ENCODE measurements around the gene DNAAF1. TPM values are rescaled to one million over a fixed set of nuclear protein-coding genes. Genes with fewer than 3 reads are reported as not detected.

The DNAAF1 gene
- total RNA-seq, 2 experiments from 2014 or later: not detected

DNA sequence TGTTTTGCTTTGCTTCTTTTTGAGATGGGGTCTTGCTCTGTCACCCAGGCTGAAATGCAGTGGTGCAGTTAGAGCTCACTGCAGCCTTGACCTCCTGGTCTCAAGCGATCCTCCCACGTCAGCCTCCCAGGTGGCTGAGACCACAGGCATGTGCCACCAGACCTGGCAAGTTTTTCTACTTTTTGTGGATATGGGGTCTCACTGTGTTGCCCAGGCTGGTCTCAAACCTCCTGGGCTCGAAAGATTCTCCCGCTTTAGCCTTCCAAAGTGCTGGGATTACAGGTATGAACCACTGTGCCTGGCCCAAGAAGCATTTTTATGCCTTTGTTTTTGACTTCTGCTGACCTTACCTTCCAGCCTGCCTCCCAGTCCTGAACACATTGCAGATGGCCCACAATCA lies 10.1 kb downstream of the DNAAF1 start:
- ATAC-seq (ENCODE audit: low read depth) (no peak), DNase-seq (no peak)
- Mint-ChIP-seq H3K27ac (no peak overlapping the region), H3K9me3 (no peaks in the 10 kb centered on the region), H3K36me3 (no peaks in the 10 kb centered on the region), H3K27me3 (peaks cover 32% of the 10 kb centered on the region), H3K4me1 (peaks cover 1% of the 10 kb centered on the region), H3K4me3 (no peak overlapping the region)
- POLR2A ChIA-PET: no interaction called here

DNA sequence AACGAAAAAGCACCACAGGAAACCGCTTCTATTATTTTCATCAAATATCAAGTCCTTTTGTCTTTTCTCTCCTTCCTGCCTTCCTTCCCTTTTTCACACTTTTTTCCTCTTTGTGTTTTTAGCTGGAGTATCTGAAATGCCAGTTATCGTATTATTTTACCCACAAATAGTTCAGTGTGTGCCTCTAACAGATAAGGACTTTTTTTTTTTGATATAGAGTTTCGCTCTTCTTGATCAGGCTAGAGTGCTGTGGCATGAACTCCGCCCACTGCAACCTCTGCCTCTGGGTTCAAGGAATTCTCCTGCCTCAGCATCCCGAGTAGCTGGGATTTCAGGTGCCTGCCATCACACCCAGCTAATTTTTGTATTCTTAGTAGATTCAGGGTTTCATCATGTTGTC lies 10.7 kb downstream of the DNAAF1 start:
- DNase-seq: no peak
- Mint-ChIP-seq H3K9me3 (no peaks in the 10 kb centered on the region), H3K4me3 (no peak overlapping the region), H3K27ac (no peak overlapping the region), H3K27me3 (peaks cover 36% of the 10 kb centered on the region), H3K36me3 (no peaks in the 10 kb centered on the region), H3K4me1 (peaks cover 1% of the 10 kb centered on the region)
- POLR2A ChIA-PET: no interaction called here
- ATAC-seq (ENCODE audit: low read depth): no peak

DNA sequence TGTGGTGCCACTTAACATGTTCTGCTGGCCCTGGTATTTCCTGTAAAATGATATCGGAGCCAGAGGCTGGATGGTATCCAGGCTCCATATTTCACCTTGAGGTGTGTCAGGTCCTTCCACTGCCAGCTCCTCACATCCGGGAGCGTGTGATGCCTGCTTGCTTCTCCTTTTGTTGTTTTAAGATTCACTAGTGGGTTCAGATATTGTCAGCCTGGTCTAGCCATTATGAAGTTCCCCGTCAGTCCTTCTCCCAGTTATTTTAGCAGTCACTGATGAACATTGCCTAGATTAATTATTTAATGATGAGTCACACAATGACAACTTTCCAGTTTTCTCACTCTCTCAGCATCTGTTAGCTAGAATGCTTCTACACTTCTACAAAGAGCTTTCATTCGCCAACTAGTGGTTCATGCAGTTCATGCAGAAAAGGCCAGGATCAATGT lies 11.3 kb downstream of the DNAAF1 start:
- Mint-ChIP-seq H3K4me3 (no peak overlapping the region), H3K4me1 (peaks cover 1% of the 10 kb centered on the region), H3K27me3 (peaks cover 37% of the 10 kb centered on the region), H3K27ac (no peak overlapping the region), H3K9me3 (no peaks in the 10 kb centered on the region), H3K36me3 (no peaks in the 10 kb centered on the region)
- ATAC-seq (ENCODE audit: low read depth) (no peak), DNase-seq (no peak)
- POLR2A ChIA-PET: no interaction called here

DNA sequence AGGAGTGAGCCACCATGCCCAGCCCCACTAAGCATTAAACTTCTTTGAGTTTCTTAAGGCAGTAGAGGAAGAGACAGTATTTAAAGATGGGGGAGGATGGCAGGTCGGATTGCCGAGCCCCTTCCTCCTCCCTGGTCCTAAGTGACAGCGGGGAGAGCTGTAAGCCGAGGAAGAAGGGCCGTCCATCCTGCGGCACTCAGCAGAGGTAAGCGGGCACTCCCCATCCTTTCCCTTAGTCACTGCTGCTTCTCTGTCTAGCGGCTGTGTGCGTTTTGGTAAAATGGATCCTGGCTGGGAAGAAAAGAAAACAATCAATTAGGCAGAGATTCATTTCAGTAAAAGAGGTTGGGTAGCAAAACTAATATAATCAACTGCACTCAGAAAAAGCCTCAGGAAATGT lies 13.9 kb downstream of the DNAAF1 start:
- Mint-ChIP-seq H3K4me3 (no peak overlapping the region), H3K36me3 (no peaks in the 10 kb centered on the region), H3K27me3 (peaks cover 52% of the 10 kb centered on the region), H3K27ac (no peak overlapping the region), H3K4me1 (peaks cover 1% of the 10 kb centered on the region), H3K9me3 (no peaks in the 10 kb centered on the region)
- DNase-seq: no peak
- no peak for ATAC-seq (ENCODE audit: low read depth)
- POLR2A ChIA-PET: no interaction called here

DNA sequence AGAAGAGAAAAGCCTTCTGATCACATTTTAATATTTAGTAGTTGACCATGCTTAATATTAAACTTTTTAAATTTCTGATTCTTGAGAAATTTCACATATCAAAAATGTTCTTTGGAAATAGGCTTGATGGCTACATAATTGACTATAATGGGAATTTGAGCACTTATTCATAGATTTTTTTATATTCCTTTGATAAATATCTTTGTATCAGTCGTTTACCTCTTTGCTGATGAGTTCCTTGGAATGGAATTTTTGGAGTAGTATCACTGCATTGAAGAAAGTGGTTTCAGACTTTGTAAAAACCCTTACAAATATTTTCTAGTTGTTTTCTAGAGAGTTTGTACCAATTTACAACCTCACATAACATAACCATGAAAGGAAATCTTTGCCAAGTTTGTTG lies 14.7 kb downstream of the DNAAF1 start:
- peaks cover 55% of the 10 kb centered on the region for H3K27me3 Mint-ChIP-seq
- DNase-seq: no peak
- H3K4me3 Mint-ChIP-seq: no peak overlapping the region
- H3K36me3 Mint-ChIP-seq: no peaks in the 10 kb centered on the region
- peaks cover 1% of the 10 kb centered on the region for H3K4me1 Mint-ChIP-seq
- ATAC-seq (ENCODE audit: low read depth): no peak
- POLR2A ChIA-PET: no interaction called here
- H3K9me3 Mint-ChIP-seq: no peaks in the 10 kb centered on the region
- H3K27ac Mint-ChIP-seq: no peak overlapping the region

DNA sequence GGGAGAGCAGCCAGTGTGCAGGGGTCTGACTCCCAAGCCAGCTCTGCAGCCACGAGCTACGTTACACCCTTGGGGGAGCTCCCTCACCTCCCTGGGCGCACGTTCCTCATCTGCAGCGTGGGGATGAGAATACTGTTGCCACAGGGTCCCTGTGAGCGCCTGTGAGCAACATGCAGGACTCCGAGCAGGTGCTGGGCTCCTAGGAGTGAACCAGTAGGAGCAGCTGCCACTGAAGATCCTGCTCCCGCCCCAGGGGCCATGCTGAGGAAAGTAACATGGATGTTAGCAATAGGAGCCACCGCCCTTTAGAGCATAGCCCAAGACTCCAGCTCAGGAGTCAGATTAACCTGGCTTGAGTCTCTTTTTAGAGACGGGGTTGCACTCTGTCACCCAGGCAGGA lies 15.9 kb downstream of the DNAAF1 start:
- DNase-seq (no peak), ATAC-seq (ENCODE audit: low read depth) (no peak)
- H3K4me3 Mint-ChIP-seq: no peak overlapping the region
- H3K27ac Mint-ChIP-seq: no peak overlapping the region
- POLR2A ChIA-PET: interaction anchor here (0.6 kb wide), 1 partner anchor 1484 kb away, joined by 4 read pairs; no protein-coding TSS in a partner anchor
- no peaks in the 10 kb centered on the region for H3K9me3 Mint-ChIP-seq
- peaks cover 1% of the 10 kb centered on the region for H3K4me1 Mint-ChIP-seq
- peaks cover 52% of the 10 kb centered on the region for H3K27me3 Mint-ChIP-seq
- H3K36me3 Mint-ChIP-seq: no peaks in the 10 kb centered on the region

DNA sequence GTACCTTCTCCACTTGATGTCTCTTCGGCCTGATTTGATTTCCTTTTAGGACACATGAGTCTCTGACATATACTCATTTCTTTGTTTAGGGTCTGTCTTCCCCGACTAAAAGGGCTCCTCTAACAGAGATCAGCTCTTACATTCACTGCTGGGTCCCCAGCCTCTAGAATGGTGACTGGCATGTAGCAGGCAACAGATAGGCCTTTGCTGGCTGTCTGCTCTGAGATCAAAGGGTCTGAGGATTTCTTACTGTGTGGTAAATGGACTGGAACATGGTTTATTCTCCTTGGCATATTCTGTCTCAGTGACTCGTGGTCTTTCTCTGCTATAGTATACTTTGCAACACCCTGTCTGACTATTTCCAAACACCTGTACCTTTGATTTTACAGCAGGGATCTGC lies 16.7 kb downstream of the DNAAF1 start:
- POLR2A ChIA-PET: interaction anchor here (0.6 kb wide), 1 partner anchor 1485 kb away, joined by 4 read pairs; no protein-coding TSS in a partner anchor
- Mint-ChIP-seq H3K9me3 (no peaks in the 10 kb centered on the region), H3K27me3 (peaks cover 54% of the 10 kb centered on the region), H3K36me3 (no peaks in the 10 kb centered on the region), H3K27ac (no peak overlapping the region), H3K4me3 (no peak overlapping the region), H3K4me1 (peaks cover 1% of the 10 kb centered on the region)
- ATAC-seq (ENCODE audit: low read depth): no peak
- DNase-seq: no peak

DNA sequence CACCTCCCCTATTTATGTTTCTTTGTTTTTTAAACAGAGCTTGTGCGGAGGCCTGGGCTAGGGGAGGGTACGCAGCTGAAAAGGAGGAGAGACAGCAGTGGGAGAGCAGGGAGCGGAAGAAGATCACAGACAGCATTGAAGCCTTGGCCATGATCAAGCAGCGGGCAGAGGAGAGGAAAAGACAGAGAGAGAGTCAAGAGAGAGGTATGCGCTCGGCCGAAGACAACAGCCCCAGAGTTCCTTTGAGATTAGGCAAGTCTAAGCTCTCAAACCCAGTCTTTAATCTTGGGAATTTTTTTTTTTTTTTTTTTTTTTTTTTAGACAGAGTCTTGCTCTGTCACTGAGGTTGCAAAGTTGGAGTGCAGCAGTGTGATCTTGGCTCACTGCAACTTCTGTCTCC lies 20.6 kb downstream of the DNAAF1 start:
- no peak overlapping the region for H3K27ac Mint-ChIP-seq
- H3K27me3 Mint-ChIP-seq: peaks cover 37% of the 10 kb centered on the region
- DNase-seq: no peak
- no peaks in the 10 kb centered on the region for H3K9me3 Mint-ChIP-seq
- POLR2A ChIA-PET: no interaction called here
- no peaks in the 10 kb centered on the region for H3K36me3 Mint-ChIP-seq
- no peak overlapping the region for H3K4me3 Mint-ChIP-seq
- ATAC-seq (ENCODE audit: low read depth): no peak
- H3K4me1 Mint-ChIP-seq: no peaks in the 10 kb centered on the region

DNA sequence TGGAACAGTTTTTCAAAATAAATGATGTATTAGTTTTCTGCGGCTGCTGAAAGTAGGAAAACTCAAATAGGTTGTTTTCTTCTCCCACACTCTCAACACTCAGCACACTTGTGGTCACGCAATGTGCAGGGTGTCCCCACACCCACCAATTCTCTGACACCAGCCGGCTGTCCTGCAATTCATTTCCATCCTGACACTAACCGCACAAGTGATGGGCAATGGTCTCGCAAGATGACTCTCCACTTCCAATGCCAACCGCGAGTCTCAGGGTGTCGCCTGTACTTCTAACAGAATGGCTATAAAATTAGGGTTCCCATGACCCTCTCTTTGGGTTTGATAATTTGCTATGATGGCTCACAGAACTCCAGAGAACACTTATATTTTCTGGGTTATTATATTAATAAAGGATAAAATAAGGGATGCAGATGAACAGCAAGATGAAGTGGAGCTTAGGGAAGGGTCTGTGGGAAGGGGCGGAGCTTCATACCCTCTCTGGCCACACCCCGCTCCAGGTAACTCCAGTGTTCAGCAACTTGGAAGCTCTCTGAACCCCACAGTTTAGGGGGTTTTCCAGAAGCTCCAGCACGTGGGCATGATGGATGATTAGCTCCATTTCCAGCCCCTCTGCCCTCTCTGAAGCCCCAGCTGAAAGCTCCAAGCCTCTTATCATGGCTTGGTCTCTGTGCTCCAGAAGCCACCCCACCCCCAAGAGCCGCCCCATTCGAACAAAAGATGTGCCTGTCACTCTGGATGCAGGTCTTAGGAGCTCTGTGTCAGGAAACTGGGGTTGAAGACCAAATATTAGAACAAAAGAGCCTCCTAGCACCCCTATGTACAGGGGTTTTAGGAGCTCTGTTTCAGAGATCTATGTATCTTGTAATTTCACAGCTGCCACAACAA lies 21.9 kb downstream of the DNAAF1 start:
- peaks cover 30% of the 10 kb centered on the region for H3K27me3 Mint-ChIP-seq
- no peak overlapping the region for H3K27ac Mint-ChIP-seq
- no peaks in the 10 kb centered on the region for H3K9me3 Mint-ChIP-seq
- H3K36me3 Mint-ChIP-seq: no peaks in the 10 kb centered on the region
- H3K4me3 Mint-ChIP-seq: no peak overlapping the region
- POLR2A ChIA-PET: no interaction called here
- H3K4me1 Mint-ChIP-seq: no peaks in the 10 kb centered on the region
- DNase-seq: no peak
- ATAC-seq (ENCODE audit: low read depth): no peak

DNA sequence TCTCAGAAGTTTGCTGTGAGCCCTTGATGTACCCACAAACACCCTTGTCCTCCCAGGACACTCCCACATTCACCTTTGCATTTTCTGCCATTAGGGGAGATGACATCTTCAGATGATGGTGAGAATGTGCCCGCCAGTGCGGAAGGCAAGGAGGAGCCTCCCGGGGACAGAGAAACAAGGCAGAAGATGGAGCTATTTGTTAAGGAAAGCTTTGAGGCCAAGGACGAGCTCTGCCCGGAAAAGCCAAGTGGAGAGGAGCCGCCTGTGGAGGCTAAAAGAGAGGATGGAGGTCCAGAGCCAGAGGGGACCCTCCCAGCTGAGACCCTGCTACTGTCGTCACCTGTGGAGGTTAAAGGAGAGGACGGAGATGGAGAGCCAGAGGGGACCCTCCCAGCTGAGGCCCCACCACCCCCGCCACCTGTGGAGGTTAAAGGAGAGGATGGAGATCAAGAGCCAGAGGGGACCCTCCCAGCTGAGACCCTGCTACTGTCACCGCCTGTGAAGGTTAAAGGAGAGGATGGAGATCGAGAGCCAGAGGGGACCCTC lies 24.7 kb downstream of the DNAAF1 start:
- no peak overlapping the region for H3K27ac Mint-ChIP-seq
- H3K4me1 Mint-ChIP-seq: no peaks in the 10 kb centered on the region
- H3K9me3 Mint-ChIP-seq: no peaks in the 10 kb centered on the region
- no peak for ATAC-seq (ENCODE audit: low read depth)
- POLR2A ChIA-PET: no interaction called here
- H3K4me3 Mint-ChIP-seq: no peak overlapping the region
- no peaks in the 10 kb centered on the region for H3K36me3 Mint-ChIP-seq
- H3K27me3 Mint-ChIP-seq: peaks cover 20% of the 10 kb centered on the region
- no peak for DNase-seq

DNA sequence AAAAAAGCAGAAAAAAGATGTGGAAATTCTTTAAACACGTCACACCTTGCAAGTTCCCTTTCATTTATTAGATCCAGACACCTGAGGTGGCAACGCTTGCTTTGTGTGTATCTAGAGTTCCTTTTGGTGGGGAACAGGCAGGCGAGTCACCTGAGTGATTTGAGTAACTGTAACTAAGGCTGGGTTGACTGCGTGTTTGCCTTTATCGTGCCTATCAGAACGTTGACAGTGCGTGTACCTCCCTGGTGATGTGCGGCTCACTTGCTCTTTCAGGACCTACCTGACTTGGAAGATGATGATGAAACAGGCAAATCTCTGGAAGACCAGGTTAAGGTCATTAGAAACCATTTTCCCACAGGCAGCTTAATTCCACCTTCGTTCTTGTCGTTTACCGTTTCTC lies 29.3 kb downstream of the DNAAF1 start:
- H3K4me3 Mint-ChIP-seq: no peak overlapping the region
- H3K9me3 Mint-ChIP-seq: no peaks in the 10 kb centered on the region
- H3K27ac Mint-ChIP-seq: no peak overlapping the region
- DNase-seq (no peak), ATAC-seq (ENCODE audit: low read depth) (no peak)
- POLR2A ChIA-PET: no interaction called here
- H3K36me3 Mint-ChIP-seq: peaks cover 3% of the 10 kb centered on the region
- H3K4me1 Mint-ChIP-seq: no peaks in the 10 kb centered on the region
- H3K27me3 Mint-ChIP-seq: peaks cover 6% of the 10 kb centered on the region

DNA sequence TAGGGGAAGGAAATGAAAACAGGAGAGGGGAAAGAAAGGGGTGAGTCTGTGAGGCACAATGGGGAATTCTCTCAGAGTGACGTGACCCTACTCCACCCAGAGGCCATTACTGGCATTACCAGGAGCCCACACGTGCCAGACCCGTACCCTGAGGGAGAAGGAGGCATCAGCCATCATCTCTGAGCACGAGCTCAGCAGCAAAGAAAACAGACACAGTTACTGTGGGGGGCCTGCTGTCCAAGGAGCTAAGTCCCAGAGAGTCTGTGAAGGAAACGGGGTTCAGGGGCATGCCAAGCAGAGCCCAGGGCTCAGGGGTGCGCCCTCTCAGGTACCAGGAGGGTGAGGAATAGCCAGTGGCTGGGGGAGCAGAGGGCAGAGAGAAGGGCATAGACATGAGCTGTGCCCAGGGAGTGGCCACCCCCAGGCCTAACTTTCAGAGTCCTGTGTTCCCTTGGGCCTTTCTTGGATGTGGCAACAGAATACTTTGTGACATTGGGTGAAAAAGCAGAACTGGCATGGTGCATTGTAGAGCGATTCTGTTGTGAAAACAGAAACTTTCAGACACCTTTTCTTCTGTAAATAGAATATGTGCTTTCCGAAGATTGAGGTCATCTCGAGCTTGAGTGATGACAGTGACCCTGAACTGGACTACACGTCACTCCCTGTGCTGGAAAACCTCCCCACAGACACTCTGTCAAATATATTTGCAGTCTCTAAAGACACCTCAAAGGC lies 30.4 kb downstream of the DNAAF1 start:
- Mint-ChIP-seq H3K27me3 (peaks cover 2% of the 10 kb centered on the region), H3K4me1 (no peaks in the 10 kb centered on the region), H3K9me3 (no peaks in the 10 kb centered on the region), H3K27ac (no peak overlapping the region), H3K36me3 (peaks cover 3% of the 10 kb centered on the region), H3K4me3 (no peak overlapping the region)
- DNase-seq (no peak), ATAC-seq (ENCODE audit: low read depth) (peak; percentile 78)
- POLR2A ChIA-PET: no interaction called here

DNA sequence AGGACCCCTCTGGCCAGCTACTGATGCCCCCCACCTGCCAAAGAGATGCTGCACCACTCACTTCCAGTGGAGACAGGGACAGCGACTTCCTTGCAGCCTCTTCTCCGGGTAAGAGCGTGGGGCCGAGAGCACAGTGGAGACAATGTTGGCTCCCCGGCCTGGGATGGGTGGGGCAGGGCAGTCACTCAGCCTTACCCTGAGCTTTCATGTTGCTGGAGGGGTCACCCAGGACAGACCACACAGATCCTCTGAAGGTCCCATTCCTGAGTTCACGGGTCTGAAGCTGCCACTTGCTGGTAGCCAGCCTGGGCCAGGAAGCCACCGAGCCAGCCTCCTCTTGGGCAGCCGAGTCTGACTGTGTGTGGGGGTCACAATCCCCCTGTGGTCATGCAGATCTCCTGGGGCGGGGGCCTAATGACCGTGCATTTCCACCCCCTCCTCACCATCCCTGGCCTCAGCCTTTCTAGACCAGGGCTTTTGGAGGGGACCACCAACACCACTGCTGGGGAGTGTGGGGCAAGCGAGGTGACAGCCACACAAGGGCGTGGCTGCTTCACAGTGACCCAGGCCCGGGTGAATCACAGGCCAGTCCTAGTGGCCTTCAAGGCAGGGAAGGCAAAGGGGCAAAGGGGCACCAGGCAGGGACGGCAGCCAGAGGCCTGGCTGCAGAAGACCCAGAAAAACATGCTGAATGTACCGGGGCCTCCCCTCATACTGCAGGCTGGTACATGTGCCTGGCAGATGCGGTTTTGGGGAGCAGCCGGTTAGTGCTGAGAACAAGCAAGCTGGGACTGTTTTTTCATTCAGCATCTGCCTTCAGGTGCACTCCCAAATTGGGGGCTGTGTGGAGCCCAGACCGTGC lies 31.3 kb downstream of the DNAAF1 start:
- POLR2A ChIA-PET: no interaction called here
- ATAC-seq (ENCODE audit: low read depth): no peak

More for the DNA sequence above, 31.3 kb downstream of the DNAAF1 start:
- H3K36me3 Mint-ChIP-seq: peaks cover 3% of the 10 kb centered on the region
- H3K27ac Mint-ChIP-seq: no peak overlapping the region
- H3K27me3 Mint-ChIP-seq: peaks cover 2% of the 10 kb centered on the region
- DNase-seq: no peak
- H3K4me1 Mint-ChIP-seq: no peaks in the 10 kb centered on the region
- H3K9me3 Mint-ChIP-seq: no peaks in the 10 kb centered on the region
- H3K4me3 Mint-ChIP-seq: no peak overlapping the region
